IPS-20b (cell line): ENCODE data around the gene MVK.

Experiments used
- H3K27ac ChIP-seq: one replicate; pipeline ENCODE4 v1.5.1; 2013; ENCODE audit warnings: low read length
- H3K27me3 ChIP-seq: 2 replicates; pipeline ENCODE4 v1.6.1; 2013; ENCODE audit warnings: mild to moderate bottlenecking, low read length, inconsistent platforms; ENCODE audit not compliant: insufficient read depth
- H3K36me3 ChIP-seq: 2 replicates; pipeline ENCODE4 v1.6.1; 2013; ENCODE audit warnings: low read depth, mild to moderate bottlenecking, inconsistent platforms, low read length, moderate library complexity; ENCODE audit not compliant: insufficient read depth
- H3K4me1 ChIP-seq: 2 replicates; pipeline ENCODE4 v1.6.1; 2013; ENCODE audit warnings: mild to moderate bottlenecking, control low read depth, inconsistent platforms, low read length, moderate library complexity; ENCODE audit not compliant: insufficient read depth
- H3K4me3 ChIP-seq: 2 replicates; pipeline ENCODE4 v1.5.1; 2013; ENCODE audit warnings: mild to moderate bottlenecking, low read length, inconsistent platforms
- H3K9ac ChIP-seq: 2 replicates; pipeline ENCODE4 v1.6.1; 2013; ENCODE audit warnings: low read depth, mild to moderate bottlenecking, inconsistent platforms, low read length, moderate library complexity
- H3K9me3 ChIP-seq: 2 replicates; pipeline ENCODE4 v1.6.1; 2013; ENCODE audit warnings: mild to moderate bottlenecking, low read depth, low read length, inconsistent platforms; ENCODE audit not compliant: insufficient read depth

Gene MVK

GRCh38 chr12:109559200-109559505, 14.4 kb upstream of the MVK start:
- Histone ChIP-seq H3K27ac (no peak overlapping the region), H3K9ac (no peak overlapping the region), H3K9me3 (no peaks in the 10 kb centered on the region), H3K4me1 (no peaks in the 10 kb centered on the region), H3K36me3 (peaks cover 12% of the 10 kb centered on the region; the same call in 1 of the 2 replicates), H3K27me3 (no peaks in the 10 kb centered on the region), H3K4me3 (no peak overlapping the region)

DNA sequence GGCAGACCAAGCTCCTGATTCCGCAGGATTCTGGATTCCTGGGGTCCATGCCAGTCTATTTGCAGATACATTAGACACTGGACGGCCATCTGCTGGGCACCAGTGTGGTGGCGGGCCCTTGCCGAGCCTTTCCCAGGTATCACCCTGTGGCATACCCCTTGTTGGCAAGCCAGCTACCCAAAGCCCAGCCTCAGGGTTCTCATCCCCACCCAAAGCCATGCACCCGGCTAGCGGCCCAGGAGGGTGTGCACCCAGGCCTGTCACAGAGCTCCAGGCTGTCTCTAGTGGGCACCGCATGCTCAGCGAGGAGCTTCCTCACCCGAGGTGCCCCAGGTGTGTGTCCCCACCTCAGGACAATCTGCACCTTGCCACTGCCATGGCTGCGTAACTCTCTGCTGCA, 14.0 kb upstream of the MVK start:
- Histone ChIP-seq H3K4me1 (no peaks in the 10 kb centered on the region), H3K9ac (no peak overlapping the region), H3K27me3 (no peaks in the 10 kb centered on the region)

DNA sequence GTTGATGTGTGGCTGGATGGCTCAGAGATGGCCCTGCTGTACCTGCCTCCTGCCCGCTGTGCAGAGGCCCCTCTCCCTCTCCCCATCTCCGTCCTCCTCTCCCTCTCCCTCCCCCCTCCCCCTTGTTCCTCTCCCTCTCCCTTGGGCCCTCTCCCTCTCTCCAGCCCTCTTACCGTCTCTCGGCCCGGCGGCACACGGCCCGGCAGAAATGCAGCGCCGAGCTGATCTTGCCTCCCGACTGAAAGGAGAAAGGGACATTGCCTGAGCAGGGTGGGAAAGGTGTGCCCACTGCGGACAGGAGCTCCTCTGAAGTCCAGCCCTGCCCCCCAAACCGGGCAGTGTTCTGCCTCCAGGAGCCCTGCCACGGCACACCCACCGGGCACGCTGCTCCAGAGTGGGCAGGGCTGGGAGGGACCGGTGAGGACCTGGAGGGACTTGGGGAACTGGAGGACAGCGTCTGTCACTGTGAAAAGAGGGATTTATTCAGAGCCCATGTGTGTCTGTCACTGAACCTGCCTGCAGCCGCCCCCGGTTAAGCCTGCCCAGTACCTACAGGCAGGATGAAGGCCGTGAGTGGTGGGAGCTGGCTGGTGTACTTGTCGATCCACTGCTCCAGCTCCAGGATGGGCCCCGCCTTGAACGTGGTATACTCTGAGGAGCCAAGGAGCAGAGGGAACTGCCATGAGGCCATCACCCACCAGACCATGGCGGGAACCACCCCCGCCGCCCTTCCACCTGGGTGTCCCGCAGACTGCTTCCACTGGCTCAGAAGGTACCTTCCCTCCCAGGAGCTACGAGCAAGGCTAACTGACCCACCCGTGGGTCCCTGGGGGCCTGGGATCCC, 12.5 kb upstream of the MVK start:
- no peaks in the 10 kb centered on the region for H3K4me1 ChIP-seq
- H3K36me3 ChIP-seq = peaks cover 20% of the 10 kb centered on the region
- no peak overlapping the region for H3K9ac ChIP-seq
- H3K27me3 ChIP-seq = no peaks in the 10 kb centered on the region
- no peak overlapping the region for H3K4me3 ChIP-seq
- no peak overlapping the region for H3K27ac ChIP-seq
- H3K9me3 ChIP-seq = no peaks in the 10 kb centered on the region

More for the DNA sequence above, 14.0 kb upstream of the MVK start:
- Histone ChIP-seq H3K27ac (no peak overlapping the region), H3K36me3 (peaks cover 14% of the 10 kb centered on the region), H3K9me3 (no peaks in the 10 kb centered on the region), H3K4me3 (no peak overlapping the region)

- no peaks in the 10 kb centered on the region for H3K27me3 ChIP-seq
- H3K9ac ChIP-seq = no peak overlapping the region
- no peak overlapping the region for H3K27ac ChIP-seq
- H3K4me3 ChIP-seq = no peak overlapping the region
- no peaks in the 10 kb centered on the region for H3K4me1 ChIP-seq
- no peaks in the 10 kb centered on the region for H3K9me3 ChIP-seq
- peaks cover 20% of the 10 kb centered on the region for H3K36me3 ChIP-seq
Measured at GRCh38 chr12:109561711-109562030, 11.9 kb upstream of the MVK start.

DNA sequence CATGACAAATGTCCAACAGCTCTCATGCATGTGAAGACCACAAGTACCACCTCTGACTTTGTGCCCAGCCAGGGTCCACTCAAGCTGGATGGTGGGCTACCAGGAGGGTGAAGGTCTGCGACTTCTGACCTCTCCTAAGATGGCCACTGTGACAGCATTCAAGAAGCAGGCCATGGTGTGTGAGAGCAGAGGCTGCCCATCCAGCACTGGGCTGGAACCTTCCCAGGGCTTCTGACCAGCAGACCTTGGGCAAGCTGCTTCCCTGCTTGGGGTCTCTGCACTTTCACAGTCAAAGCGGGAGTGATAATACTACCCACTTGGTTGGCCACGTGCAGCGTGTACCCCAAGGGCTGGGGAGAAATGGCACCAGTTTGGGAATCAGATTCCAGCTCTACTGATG, 10.7 kb upstream of the MVK start:
- no peak overlapping the region for H3K9ac ChIP-seq
- H3K27me3 ChIP-seq = no peaks in the 10 kb centered on the region
- H3K36me3 ChIP-seq = peaks cover 28% of the 10 kb centered on the region
- no peaks in the 10 kb centered on the region for H3K9me3 ChIP-seq
- H3K27ac ChIP-seq = no peak overlapping the region
- no peak overlapping the region for H3K4me3 ChIP-seq
- no peaks in the 10 kb centered on the region for H3K4me1 ChIP-seq

DNA sequence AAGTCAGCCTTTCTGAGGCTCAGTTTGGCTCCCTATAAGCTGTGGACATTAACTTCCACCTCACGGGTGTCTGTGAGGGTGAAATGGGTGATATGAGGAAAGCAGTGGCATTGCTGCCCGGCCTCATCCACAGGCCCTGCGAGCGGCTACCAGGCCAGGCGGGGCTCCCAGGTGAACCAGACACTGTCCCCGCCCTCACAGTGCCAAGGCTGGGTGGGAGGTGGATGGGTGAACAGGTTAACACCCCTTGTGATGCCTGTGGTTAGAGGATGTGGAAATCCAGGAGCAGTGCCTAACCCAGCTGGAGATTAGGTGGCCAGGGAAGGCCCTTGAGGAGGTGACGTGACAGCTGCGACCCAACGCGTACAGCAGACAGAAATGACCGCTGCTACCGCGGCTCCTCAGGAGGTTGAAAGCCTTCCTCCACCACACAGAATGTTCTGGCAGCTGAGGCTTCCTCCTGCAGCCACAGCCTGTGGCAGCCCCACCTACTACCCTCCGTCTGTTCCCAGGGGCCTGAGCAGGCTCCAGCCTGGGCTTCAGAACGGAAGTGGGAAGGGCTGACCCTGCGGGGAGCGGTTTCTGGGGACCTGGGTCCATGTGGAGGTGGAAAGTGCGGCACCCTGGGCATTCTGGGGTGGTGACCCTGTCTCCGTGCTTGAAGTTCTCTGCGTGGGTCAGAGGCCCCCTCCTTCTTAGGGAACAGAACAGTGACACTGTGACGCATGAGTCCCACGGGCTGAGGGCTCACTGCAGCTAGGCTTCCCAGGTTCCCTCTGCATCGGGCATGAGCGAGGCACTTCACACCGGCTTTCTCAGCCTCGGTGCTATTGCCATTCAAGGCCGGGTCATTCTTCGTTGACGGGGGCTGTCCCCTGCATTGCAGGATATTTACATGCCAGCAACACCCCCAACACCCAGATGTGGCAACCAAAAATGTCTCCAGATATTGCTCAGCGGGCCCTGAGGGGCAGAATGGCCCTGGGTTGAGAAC, 10.0 kb upstream of the MVK start:
- no peak overlapping the region for H3K4me3 ChIP-seq
- peaks cover 35% of the 10 kb centered on the region for H3K36me3 ChIP-seq
- no peak overlapping the region for H3K27ac ChIP-seq
- no peaks in the 10 kb centered on the region for H3K27me3 ChIP-seq
- H3K4me1 ChIP-seq = no peaks in the 10 kb centered on the region
- no peak overlapping the region for H3K9ac ChIP-seq
- H3K9me3 ChIP-seq = no peaks in the 10 kb centered on the region

DNA sequence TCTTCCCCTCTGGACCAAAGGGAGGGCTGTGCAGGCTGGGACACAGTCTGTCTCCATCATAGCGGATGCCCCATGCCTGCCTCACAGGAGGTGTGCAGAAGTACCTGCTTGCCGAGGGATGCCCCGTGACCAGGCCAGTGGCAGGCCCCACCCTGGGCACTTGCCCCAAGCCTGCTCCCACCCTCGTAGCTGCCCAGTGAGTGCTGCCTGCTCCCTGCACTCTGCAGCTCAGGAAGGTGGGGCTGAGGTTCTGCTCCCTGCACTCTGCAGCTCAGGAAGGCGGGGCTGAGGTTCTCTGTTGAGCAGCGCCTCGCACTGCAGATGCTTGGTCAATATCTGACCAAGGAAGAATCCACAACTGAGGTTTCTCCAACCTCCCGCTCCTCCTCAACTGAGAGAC, 7.2 kb upstream of the MVK start:
- no peak overlapping the region for H3K4me3 ChIP-seq
- peaks cover 49% of the 10 kb centered on the region for H3K36me3 ChIP-seq
- H3K4me1 ChIP-seq = no peaks in the 10 kb centered on the region
- H3K27me3 ChIP-seq = no peaks in the 10 kb centered on the region
- no peak overlapping the region for H3K27ac ChIP-seq
- H3K9me3 ChIP-seq = no peaks in the 10 kb centered on the region
- H3K9ac ChIP-seq = no peak overlapping the region

DNA sequence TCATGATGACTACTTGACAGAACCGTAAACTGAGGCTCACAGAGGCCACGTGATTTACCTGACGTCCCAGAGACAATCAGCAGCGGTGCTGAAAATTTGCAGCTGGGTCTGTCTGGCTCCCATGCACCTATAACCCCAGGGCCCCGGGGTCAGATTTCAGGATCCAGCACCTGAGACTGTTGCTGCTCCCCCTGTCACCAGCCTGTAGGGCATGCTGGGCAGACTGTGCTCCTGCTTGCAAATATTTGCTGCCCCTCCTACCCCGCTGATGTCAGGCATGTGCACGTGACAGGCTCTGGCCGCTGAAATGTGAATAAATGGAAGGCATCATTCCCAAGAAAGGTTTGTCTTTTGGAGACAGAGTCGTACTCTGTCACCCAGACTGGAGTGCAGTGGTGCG, 6.3 kb upstream of the MVK start:
- no peak overlapping the region for H3K9ac ChIP-seq
- H3K27ac ChIP-seq = no peak overlapping the region
- H3K9me3 ChIP-seq = no peaks in the 10 kb centered on the region
- no peaks in the 10 kb centered on the region for H3K4me1 ChIP-seq
- H3K36me3 ChIP-seq = peaks cover 51% of the 10 kb centered on the region
- H3K4me3 ChIP-seq = no peak overlapping the region
- no peaks in the 10 kb centered on the region for H3K27me3 ChIP-seq

DNA sequence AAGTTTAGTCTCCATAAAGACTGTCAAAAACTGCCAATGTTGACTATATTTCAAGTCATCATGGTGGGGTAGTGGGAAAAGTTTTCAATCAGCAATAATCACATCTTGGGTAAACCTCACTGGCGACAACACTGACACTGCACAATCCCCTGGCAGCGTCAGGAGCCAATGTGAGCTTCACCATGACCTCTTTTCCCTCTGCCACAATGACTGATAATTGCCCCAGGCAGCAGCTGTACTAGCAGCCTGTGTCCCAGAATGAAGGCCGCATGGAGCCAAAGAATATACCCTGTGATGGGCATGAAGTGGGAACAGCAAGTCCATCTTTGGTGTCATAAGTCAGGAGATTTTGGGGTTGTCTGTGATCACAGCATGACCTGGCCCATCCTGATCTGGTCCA, 5.6 kb upstream of the MVK start:
- H3K4me3 ChIP-seq = no peak overlapping the region

GRCh38 chr12:109568486-109568885, 5.1 kb upstream of the MVK start:
- Histone ChIP-seq H3K4me3 (no peak overlapping the region), H3K9ac (no peak overlapping the region; the same call in 1 of the 2 replicates), H3K36me3 (peaks cover 42% of the 10 kb centered on the region), H3K9me3 (no peaks in the 10 kb centered on the region), H3K27me3 (no peaks in the 10 kb centered on the region), H3K27ac (no peak overlapping the region), H3K4me1 (peaks cover 6% of the 10 kb centered on the region; the same call in 1 of the 2 replicates)

More for the DNA sequence above, 5.6 kb upstream of the MVK start:
- peaks cover 48% of the 10 kb centered on the region for H3K36me3 ChIP-seq
- no peaks in the 10 kb centered on the region for H3K9me3 ChIP-seq
- H3K9ac ChIP-seq = no peak overlapping the region
- no peak overlapping the region for H3K27ac ChIP-seq
- peaks cover 6% of the 10 kb centered on the region; the same call in 1 of the 2 replicates for H3K4me1 ChIP-seq
- H3K27me3 ChIP-seq = no peaks in the 10 kb centered on the region

- no peak overlapping the region for H3K27ac ChIP-seq
- H3K4me3 ChIP-seq = no peak overlapping the region
- H3K4me1 ChIP-seq = peaks cover 6% of the 10 kb centered on the region; the same call in 1 of the 2 replicates
- no peaks in the 10 kb centered on the region for H3K27me3 ChIP-seq
- H3K9ac ChIP-seq = no peak overlapping the region
- H3K36me3 ChIP-seq = peaks cover 44% of the 10 kb centered on the region; the same call in 1 of the 2 replicates
- H3K9me3 ChIP-seq = no peaks in the 10 kb centered on the region
Measured at GRCh38 chr12:109571773-109572505, 1.7 kb upstream of the MVK start.
